IPS-18c (cell line): ENCODE results near the gene DDR1.

Experiments used
- H3K4me3 ChIP-seq: 2 replicates; pipeline ENCODE4 v1.7.0; 2013; ENCODE audit warnings: low read depth, mild to moderate bottlenecking, low read length, moderate library complexity; ENCODE audit not compliant: insufficient read depth
- H3K9me3 ChIP-seq: one replicate; pipeline ENCODE4 v1.6.1; 2013; ENCODE audit warnings: mild to moderate bottlenecking, low read length, moderate library complexity; ENCODE audit not compliant: control insufficient read depth, insufficient read depth

DDR1 gene

DNA sequence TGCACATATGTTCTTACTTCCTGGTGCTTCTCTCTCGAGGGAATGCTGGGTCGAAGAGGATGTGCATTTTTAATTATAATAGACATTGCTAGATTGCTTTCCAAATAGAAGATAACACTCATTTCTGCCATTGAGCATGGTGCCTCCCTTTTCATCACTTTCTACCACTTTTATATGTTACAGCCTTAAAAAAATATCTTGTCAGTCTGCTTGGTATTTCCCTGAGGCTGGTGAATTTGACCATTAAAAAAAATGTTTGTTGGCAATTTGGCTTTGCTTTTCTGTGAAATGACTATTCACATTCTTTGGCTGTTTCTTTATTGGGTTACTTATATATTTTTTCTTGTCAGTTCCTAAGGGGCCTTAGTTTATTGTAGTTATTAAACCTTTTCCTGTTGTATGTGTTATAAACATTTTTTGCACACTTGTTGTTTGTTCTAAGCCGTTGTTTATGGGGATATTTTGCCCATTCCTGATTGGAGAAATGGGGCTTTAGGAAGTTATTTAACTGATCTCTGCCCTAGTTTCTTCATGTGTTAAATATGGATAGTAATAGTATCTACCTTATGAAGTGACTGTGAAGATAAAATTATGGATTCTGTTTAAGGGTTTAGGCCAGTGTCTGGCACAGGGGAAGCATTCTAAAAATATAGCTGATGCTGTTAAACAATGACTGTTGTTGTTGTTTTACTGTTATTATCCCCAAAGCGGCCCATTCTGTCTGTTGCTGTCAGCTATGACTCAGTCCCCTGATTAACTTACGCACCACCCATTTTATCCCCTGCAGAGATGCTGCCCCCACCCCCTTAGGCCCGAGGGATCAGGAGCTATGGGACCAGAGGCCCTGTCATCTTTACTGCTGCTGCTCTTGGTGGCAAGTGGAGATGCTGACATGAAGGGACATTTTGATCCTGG, 3.8 kb downstream of the DDR1 start:
- Histone ChIP-seq H3K9me3 (no peaks in the 10 kb centered on the region), H3K4me3 (no peak overlapping the region)

- no peak overlapping the region for H3K4me3 ChIP-seq
- no peaks in the 10 kb centered on the region for H3K9me3 ChIP-seq
Measured at GRCh38 chr6:30888816-30889495, 4.6 kb downstream of the DDR1 start.

GRCh38 chr6:30889496-30889885, 5.2 kb downstream of the DDR1 start:
- no peaks in the 10 kb centered on the region for H3K9me3 ChIP-seq
- H3K4me3 ChIP-seq, result no peak overlapping the region; the same call in 1 of the 2 replicates

DNA sequence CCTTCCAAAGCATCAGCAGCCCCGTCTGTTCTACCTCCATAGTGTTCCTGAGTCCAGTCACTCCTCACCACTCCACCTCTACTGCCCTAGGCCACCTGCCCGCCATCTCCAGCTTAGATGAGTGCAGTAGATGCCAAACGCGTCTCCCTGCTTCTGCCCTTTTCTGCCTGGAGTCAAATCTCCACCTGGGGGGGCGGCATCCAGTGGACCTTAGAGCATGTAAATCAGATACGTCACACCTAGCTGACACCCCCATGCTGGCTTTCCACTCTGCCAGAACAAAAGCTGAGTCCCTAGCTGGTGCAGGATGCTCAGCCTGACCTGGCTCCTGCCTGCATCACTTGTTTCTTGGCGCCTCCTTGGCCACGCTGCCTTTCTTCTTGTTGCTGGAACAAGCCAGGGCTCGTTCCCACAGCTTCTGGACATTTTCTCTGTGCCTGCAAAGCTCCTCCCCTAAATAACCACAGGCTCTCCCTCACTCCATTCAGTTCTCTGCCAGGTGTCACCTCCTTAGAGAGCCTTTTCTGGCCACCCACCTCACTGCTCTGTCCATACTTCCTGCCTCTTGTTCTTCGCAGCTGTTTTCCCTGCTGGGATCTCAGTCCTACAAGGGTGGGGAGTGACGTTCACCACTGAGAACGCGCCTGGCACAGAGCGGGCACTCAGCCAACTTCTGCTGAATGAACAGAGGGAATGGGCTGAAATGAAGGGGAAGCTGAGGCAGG, 5.8 kb downstream of the DDR1 start:
- no peak overlapping the region; the same call in 1 of the 2 replicates for H3K4me3 ChIP-seq
- H3K9me3 ChIP-seq, result no peaks in the 10 kb centered on the region

- Histone ChIP-seq H3K4me3 (no peak overlapping the region), H3K9me3 (no peaks in the 10 kb centered on the region)
Measured at GRCh38 chr6:30890646-30891449, 6.5 kb downstream of the DDR1 start.

GRCh38 chr6:30891450-30891723, 7.1 kb downstream of the DDR1 start:
- Histone ChIP-seq H3K4me3 (no peak overlapping the region), H3K9me3 (no peaks in the 10 kb centered on the region)

GRCh38 chr6:30891816-30892538, 7.7 kb downstream of the DDR1 start:
- no peak overlapping the region for H3K4me3 ChIP-seq
- H3K9me3 ChIP-seq, result no peaks in the 10 kb centered on the region

DNA sequence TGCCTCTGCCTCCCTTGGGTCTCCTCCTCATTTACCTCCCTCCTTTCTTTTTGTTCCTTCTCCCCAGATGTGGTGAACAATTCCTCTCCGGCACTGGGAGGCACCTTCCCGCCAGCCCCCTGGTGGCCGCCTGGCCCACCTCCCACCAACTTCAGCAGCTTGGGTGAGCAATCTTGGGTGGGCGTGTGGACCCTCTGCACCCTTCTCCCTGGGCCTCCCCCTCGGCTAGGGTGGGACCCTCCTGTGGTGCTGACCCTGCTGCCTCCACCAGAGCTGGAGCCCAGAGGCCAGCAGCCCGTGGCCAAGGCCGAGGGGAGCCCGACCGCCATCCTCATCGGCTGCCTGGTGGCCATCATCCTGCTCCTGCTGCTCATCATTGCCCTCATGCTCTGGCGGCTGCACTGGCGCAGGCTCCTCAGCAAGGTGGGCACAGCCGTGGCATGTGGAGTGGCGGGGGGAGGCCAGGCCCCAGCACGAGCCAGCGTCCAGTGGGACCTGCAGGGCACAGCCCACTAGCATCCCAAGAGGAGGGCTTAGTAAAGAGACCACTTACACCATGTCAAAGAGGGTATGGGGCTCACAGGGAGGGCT, 8.8 kb downstream of the DDR1 start:
- H3K4me3 ChIP-seq, result no peak overlapping the region
- H3K9me3 ChIP-seq, result no peaks in the 10 kb centered on the region

DNA sequence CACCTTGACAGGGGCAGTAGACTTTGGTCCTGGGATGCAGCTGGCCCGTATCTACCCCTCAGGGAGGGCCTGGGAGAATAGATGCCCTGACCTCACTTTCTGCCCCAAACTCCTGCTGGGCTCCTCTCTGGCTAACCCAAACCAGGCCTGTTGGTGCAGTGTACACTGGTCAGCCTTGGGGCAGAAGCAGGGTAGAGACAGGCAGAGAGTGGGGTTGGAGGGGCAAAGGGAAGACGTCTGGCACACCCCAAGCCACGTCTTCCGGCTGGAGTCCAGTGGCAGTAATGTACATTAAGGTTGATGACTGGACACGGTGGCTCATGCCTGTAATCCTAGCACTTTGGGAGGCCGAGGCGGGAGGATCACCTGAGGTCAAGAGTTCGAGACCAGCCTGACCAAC, 9.3 kb downstream of the DDR1 start:
- Histone ChIP-seq H3K4me3 (no peak overlapping the region), H3K9me3 (no peaks in the 10 kb centered on the region)

- Histone ChIP-seq H3K4me3 (no peak overlapping the region), H3K9me3 (no peaks in the 10 kb centered on the region)
Measured at GRCh38 chr6:30894381-30894780, 10.1 kb downstream of the DDR1 start.

DNA sequence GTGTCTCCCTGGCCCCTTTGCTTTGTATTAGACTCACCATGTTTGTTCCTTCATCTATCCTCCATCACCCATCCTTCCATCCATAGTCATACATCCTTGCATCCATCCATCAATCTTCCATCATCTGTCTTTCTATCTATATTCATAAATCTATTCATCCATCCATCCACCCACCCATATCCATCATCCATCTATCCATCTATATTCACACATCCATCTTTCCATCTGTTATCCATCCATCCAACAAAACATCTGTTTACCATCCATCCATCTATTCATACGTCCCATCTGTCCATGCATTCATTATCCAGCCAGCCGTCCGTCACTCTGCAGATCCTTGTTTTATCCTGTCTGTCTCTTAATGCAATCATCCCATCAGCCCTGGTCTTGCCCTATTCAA, 10.6 kb downstream of the DDR1 start:
- Histone ChIP-seq H3K4me3 (no peak overlapping the region), H3K9me3 (no peaks in the 10 kb centered on the region)

DNA sequence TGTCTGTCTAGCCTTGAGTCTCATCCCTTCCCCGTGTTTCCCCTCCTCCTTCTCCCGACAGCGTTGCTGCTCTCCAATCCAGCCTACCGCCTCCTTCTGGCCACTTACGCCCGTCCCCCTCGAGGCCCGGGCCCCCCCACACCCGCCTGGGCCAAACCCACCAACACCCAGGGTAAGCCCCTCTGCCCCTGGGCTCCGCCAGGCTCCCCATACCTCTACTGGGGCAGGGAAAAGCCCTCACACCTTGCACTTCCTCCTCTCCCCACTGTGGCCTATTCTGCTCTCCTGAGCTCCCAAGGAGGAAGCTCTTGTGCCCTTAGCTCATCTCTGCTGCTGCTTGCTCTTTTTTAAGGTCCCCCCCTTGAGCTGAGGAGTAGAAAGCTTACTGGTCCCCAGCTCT, 11.0 kb downstream of the DDR1 start:
- no peaks in the 10 kb centered on the region for H3K9me3 ChIP-seq
- H3K4me3 ChIP-seq, result no peak overlapping the region; the same call in 1 of the 2 replicates

DNA sequence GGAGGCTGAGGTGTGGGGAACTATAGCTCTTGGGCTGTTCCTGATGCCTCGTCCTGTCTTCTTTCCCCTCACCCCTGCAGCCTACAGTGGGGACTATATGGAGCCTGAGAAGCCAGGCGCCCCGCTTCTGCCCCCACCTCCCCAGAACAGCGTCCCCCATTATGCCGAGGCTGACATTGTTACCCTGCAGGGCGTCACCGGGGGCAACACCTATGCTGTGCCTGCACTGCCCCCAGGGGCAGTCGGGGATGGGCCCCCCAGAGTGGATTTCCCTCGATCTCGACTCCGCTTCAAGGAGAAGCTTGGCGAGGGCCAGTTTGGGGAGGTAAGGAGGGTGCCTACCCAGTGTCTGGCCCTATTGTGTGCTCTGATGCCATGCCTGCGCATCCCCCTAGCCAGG, 12.2 kb downstream of the DDR1 start:
- Histone ChIP-seq H3K9me3 (no peaks in the 10 kb centered on the region), H3K4me3 (no peak overlapping the region)

DNA sequence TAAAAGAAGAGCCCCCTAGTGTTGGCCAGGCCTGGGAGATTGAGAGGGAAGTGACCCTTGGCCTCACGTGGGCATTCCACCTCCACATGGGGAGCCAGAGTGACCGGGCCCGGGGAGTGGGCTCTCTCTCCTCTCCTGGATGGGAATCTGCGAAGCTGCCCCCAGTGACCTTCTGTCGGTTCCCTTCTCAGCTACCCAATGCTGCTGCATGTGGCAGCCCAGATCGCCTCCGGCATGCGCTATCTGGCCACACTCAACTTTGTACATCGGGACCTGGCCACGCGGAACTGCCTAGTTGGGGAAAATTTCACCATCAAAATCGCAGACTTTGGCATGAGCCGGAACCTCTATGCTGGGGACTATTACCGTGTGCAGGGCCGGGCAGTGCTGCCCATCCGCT, 13.6 kb downstream of the DDR1 start:
- Histone ChIP-seq H3K4me3 (no peak overlapping the region), H3K9me3 (no peaks in the 10 kb centered on the region)

GRCh38 chr6:30898750-30899360, 14.5 kb downstream of the DDR1 start:
- Histone ChIP-seq H3K9me3 (no peaks in the 10 kb centered on the region), H3K4me3 (no peak overlapping the region)

DNA sequence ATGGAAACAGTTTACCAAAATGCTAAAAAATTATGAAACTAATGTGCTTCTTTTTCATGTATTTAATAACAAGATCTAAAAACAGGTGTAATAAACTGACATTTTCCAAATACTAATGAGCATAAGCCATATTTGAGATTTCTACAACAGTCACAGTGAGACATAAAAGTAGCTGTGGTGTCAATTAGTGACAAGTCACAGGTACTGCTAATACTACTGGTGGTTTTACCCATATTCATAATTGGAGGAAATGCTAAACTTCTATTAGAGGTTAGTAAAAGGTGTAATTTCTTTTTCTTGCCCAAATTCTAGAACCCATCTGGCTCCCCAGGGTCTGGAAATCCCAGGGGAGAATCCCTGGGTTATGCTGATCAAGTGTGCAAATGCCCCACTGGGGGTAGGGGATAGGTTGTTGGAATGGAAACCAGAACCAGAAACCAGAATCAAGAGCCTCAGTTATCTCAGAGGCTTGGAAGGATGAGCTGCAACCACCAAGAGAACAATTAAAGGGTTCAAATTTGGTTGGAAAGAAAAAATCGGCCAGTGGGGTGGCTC, 16.6 kb downstream of the DDR1 start:
- no peak overlapping the region for H3K4me3 ChIP-seq
- H3K9me3 ChIP-seq, result no peaks in the 10 kb centered on the region
